ENCODE measurements around the gene ZNF865.

GRCh38 chr19:55623561-55623960, 18.1 kb downstream of the ZNF865 start:
- TF ChIP-seq CTCF (IDR thresholded peaks at IDR 0.05), result no peak
- no peak for TF ChIP-seq EZH2phosphoT487 (IDR thresholded peaks at IDR 0.05)
- TF ChIP-seq EZH2 (IDR thresholded peaks at IDR 0.05), result no peak

All from neural progenitor cell (in vitro differentiated cells).